Muscle layer of duodenum (tissue), 2 donors: Measurements from ENCODE around the gene F7.
"Not testable (repeated sequence)": the region's sequence is repeated elsewhere in the genome, so short reads cannot be mapped to it uniquely, and the experiment has no call there.

Experiments
- H3K27ac ChIP-seq: one replicate; pipeline ENCODE4 v1.7.0; 2013; ENCODE audit warnings: mild to moderate bottlenecking, low read length
- H3K27me3 ChIP-seq: one replicate; pipeline ENCODE4 v1.7.0; 2013; ENCODE audit warnings: low read depth, mild to moderate bottlenecking, control low read depth, low read length
- H3K36me3 ChIP-seq, 2 donors: one replicate each; pipeline ENCODE4 v1.7.0; 2013; ENCODE audit warnings: low read length in 2 of 2, control low read depth in 1 of 2, mild to moderate bottlenecking in 1 of 2; ENCODE audit not compliant: insufficient read depth in 2 of 2, control insufficient read depth in 1 of 2
- H3K4me1 ChIP-seq, 2 donors: one replicate each; pipeline ENCODE4 v1.7.0; 2013; ENCODE audit warnings: low read length in 2 of 2, mild to moderate bottlenecking in 2 of 2, control low read depth in 1 of 2, moderate library complexity in 1 of 2; ENCODE audit not compliant: insufficient read depth in 2 of 2, control insufficient read depth in 1 of 2
- H3K4me3 ChIP-seq, 2 donors: one replicate each; pipeline ENCODE4 v1.7.0; 2013; ENCODE audit warnings: low read length in 2 of 2, low read depth in 1 of 2, mild to moderate bottlenecking in 1 of 2
- H3K9me3 ChIP-seq, 2 donors: one replicate each; pipeline ENCODE4 v1.7.0; 2013; ENCODE audit warnings: low read length in 2 of 2, control low read depth in 1 of 2, mild to moderate bottlenecking in 1 of 2; ENCODE audit not compliant: control insufficient read depth in 1 of 2
- donor health status: healthy.

Gene F7

DNA sequence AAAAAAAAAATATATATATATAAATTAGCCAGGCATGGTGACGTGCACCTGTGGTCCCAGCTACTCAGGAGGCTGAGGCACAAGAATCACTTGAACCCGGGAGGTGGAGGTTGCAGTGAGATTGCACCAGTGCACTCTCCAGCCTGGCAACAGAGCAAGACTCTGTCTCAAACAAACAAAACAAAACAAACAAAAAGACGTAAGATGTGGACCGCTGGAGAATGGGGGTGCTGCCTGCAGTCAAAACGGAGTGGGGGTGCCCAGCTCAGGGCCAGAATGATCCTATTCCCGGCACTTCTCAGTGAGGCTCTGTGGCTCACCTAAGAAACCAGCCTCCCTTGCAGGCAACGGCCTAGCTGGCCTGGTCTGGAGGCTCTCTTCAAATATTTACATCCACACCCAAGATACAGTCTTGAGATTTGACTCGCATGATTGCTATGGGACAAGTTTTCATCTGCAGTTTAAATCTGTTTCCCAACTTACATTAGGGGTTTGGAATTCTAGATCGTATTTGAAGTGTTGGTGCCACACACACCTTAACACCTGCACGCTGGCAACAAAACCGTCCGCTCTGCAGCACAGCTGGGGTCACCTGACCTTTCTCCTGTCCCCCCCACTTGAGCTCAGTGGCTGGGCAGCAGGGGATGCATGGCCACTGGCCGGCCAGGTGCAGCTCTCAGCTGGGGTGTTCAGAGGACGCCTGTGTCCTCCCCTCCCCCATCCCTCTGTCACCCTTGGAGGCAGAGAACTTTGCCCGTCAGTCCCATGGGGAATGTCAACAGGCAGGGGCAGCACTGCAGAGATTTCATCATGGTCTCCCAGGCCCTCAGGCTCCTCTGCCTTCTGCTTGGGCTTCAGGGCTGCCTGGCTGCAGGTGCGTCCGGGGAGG is at the start of gene F7:
Gene F7 (plus strand): TSS at position 760 of the 889 bp plus-strand sequence. CDS start 51 bp downstream, at position 811.
- Histone ChIP-seq H3K27ac (no peak within 1 kb of the TSS), H3K9me3 (no peaks in the 10 kb centered on the region), H3K4me3 (no peak within 1 kb of the TSS), H3K36me3 (no peaks in the 10 kb centered on the region), H3K27me3 (peaks cover 7% of the 10 kb centered on the region), H3K4me1 (peaks cover 0 to 9% of the 10 kb centered on the region in 2 donors)

GRCh38 chr13:113057084-113057483 is 48.5 kb upstream of the F7 start:
- Histone ChIP-seq H3K36me3 (no peaks in the 10 kb centered on the region), H3K4me3 (no peak overlapping the region), H3K27ac (no peak overlapping the region)

DNA sequence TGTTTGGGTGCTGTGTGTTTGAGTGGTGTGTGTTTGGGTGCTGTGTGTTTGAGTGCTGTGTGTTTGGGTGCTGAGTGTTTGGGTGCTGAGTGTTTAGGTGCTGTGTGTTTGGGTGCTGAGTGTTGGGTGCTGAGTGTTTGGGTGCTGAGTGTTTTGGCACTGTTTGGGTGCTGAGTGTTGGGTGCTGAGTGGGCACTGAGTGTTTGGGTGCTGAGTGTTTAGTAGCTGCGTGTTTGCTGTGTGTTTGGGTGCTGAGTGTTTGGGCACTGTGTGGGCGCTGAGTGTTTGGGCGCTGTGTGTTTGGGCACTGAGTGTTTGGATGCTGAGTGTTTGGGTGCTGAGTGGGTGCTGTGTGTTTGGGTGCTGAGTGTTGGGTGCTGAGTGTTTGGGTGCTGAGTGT is 48.0 kb upstream of the F7 start:
- H3K4me1 ChIP-seq, H3K9me3 ChIP-seq, H3K36me3 ChIP-seq, H3K27me3 ChIP-seq, H3K4me3 ChIP-seq, H3K27ac ChIP-seq: not testable (repeated sequence)

More at GRCh38 chr13:113057084-113057483, 48.5 kb upstream of the F7 start:
- Histone ChIP-seq H3K4me1 (no peaks in the 10 kb centered on the region), H3K9me3 (peaks cover 0 to 5% of the 10 kb centered on the region in 2 donors), H3K27me3 (no peaks in the 10 kb centered on the region)

DNA sequence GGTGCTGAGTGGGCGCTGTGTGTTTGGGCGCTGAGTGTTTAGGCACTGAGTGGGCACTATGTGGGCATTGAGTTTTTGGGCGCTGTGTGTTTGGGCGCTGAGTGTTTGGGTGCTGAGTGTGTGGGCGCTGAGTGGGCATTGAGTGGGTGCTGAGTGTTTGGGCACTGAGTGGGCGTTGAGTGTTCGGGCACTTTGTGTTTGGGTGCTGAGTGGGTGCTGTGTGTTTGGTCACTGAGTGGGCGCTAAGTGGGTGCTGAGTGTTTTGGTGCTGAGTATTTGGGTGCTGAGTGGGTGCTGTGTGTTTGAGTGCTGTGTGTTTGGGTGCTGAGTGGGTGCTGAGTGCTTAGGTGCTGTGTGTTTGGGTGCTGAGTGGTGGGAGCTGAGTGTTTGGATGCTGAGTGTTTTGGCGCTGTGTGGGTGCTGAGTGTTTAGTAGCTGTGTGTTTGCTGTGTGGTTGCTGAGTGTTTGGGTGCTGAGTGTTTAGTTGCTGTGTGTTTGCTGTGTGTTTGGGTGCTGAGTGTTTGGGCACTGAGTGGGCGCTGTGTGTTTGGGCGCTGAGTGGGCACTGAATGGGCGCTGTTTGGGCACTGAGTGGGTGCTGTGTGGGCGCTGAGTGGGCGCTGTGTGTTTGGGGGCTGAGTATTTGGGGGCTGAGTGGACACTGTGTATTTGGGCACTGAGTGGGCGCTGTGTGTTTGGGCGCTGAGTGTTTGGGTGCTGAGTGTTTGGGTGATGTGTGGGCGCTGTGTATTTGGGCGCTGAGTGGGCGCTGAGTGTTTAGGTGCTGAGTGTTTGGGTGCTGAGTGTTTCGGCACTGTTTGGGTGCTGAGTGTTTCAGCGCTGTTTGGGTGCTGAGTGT is 47.2 kb upstream of the F7 start:
- Histone ChIP-seq H3K27ac (no peak overlapping the region), H3K9me3 (peaks cover 0 to 5% of the 10 kb centered on the region in 2 donors), H3K4me1 (no peaks in the 10 kb centered on the region), H3K27me3 (no peaks in the 10 kb centered on the region), H3K4me3 (no peak overlapping the region), H3K36me3 (no peaks in the 10 kb centered on the region)

DNA sequence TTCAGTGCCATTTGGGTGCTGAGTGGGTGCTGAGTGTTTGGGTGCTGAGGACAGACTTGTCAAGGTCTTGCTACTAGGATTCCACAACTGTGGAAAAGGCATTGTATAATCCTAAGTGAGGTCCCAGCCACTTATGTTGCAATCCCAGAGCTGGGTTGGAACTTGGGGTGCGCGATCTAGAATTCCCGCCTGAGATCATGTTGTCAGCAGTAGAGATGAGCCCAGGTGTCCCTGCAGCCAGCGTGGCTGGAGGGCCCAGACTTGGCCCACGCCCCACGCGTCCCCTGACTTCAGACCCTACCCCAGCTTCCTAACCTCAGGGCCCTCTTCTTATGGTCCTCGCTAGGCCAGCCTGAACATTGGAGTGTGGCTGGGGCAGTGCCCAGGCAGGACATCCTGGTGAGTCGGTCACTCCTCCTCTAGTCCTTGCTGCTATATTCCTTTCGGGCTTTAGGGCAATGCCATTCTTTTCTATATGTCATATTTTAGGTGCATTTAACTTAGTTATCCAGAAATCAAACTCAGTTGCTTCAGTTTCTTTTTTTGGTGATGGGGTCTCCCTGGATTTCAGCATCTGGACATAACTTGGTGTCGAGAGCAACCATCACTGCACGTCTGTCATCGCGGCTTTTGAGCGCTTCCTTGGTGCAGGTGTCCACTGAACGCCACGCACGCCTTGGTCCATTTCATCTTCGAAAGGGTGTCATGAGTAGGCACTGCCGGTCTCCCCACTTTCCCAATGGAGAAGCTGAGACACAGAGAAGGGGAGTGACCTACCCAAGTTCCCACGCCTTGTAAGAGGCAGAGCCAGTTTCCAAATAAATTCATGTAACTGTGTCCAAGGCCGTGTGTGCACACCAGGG is 46.4 kb upstream of the F7 start:
- H3K9me3 ChIP-seq = peaks cover 0 to 5% of the 10 kb centered on the region in 2 donors
- H3K27ac ChIP-seq = no peak overlapping the region
- H3K4me3 ChIP-seq = no peak overlapping the region
- H3K27me3 ChIP-seq = no peaks in the 10 kb centered on the region
- no peaks in the 10 kb centered on the region for H3K36me3 ChIP-seq
- no peaks in the 10 kb centered on the region for H3K4me1 ChIP-seq

DNA sequence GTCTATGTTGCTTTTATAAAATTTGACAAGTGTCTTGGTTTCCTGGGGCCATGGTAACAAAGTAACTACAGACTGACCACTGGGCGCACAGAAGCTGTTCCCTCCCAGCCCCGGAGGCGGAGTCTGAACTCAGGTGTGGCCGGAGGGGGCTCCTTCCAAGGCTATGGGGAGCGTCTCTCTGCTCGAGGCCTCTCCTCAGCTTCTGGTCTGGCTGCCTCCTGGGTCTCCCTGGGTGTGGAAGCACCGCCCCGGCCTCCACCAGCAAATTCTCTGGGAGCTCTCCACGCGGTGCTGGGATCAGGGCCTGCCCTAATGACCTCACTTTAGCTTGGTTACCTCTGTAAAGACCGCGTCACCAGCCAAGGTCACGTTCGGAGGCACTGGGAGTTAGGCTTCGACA is 45.7 kb upstream of the F7 start:
- Histone ChIP-seq H3K27me3 (no peaks in the 10 kb centered on the region), H3K4me3 (no peak overlapping the region), H3K27ac (no peak overlapping the region), H3K4me1 (no peaks in the 10 kb centered on the region), H3K36me3 (no peaks in the 10 kb centered on the region), H3K9me3 (peaks cover 0 to 5% of the 10 kb centered on the region in 2 donors)

- H3K4me1 ChIP-seq = no peaks in the 10 kb centered on the region
- H3K4me3 ChIP-seq = no peak overlapping the region
- H3K36me3 ChIP-seq = no peaks in the 10 kb centered on the region
- no peaks in the 10 kb centered on the region for H3K27me3 ChIP-seq
- H3K27ac ChIP-seq = no peak overlapping the region
- H3K9me3 ChIP-seq = peaks cover 0 to 5% of the 10 kb centered on the region in 2 donors
Observed at GRCh38 chr13:113060557-113061270, 44.9 kb upstream of the F7 start.

DNA sequence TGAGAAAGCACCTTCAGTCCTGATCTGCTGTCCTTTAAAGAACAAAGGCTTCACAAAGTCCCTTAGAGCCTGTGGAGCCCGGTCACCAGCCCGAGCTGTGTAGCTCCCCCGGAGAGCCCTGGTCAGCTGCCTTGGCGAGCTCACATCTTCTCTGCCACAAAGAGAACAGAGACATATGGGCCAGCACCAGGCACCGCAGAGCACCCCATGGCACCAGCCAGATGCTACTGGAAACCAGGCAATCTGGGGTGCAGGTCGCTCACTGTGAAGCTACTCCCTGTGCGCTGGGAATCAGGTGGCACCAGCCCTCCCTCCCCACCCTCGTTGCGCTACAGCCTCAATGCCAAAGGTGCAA is 44.3 kb upstream of the F7 start:
- H3K36me3 ChIP-seq = no peaks in the 10 kb centered on the region
- H3K9me3 ChIP-seq = peaks cover 0 to 5% of the 10 kb centered on the region in 2 donors
- no peaks in the 10 kb centered on the region for H3K27me3 ChIP-seq
- no peak overlapping the region for H3K4me3 ChIP-seq
- H3K4me1 ChIP-seq = no peaks in the 10 kb centered on the region
- H3K27ac ChIP-seq = no peak overlapping the region

DNA sequence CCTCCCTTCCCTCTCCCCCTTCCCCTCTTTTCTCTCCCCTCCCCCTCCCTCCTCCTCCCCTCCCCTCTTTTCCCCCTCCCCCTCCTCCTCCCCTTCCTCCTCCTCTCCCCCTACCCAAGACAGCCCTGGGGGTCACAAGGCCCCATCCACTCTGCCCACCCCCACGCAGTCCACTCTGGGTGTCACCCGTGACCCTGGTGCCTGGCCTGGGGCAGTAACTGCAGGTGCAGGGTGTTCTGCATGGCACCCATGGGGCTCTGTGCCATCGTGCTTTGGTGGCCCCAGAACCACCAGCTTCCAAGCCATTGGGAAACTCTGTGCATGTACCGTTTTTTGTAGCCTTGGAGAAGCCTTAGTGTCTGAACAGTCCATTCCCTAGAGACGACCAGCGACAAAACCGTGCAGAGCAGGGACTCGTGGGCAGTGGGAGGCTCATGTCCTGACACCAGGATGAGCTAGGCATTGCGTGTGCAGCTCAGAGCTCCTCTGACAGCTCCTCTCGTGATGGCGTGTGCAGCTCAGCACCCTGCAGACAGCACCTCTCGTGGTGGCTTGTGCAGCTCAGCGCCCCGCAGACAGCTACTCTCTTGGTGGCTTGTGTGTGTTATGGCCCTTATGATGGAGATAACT is 43.7 kb upstream of the F7 start:
- no peak overlapping the region for H3K27ac ChIP-seq
- H3K27me3 ChIP-seq = no peaks in the 10 kb centered on the region
- peaks cover 0 to 5% of the 10 kb centered on the region in 2 donors for H3K9me3 ChIP-seq
- H3K36me3 ChIP-seq = no peaks in the 10 kb centered on the region
- no peaks in the 10 kb centered on the region for H3K4me1 ChIP-seq
- H3K4me3 ChIP-seq = no peak overlapping the region

GRCh38 chr13:113062691-113063090 is 42.9 kb upstream of the F7 start:
- Histone ChIP-seq H3K36me3 (no peaks in the 10 kb centered on the region), H3K9me3 (peaks cover 0 to 5% of the 10 kb centered on the region in 2 donors), H3K27ac (no peak overlapping the region), H3K4me3 (no peak overlapping the region), H3K27me3 (no peaks in the 10 kb centered on the region), H3K4me1 (no peaks in the 10 kb centered on the region)
